Anterior cingulate cortex (tissue), 58 donors: ENCODE measurements around the gene MBD5.

Experiments used
- DNase-seq, 58 donors: peaks; one replicate each; lab custom pipeline; 2025; lab: John Stamatoyannopoulos, UW

The MBD5 gene

GRCh38 chr2:148430101-148430500, 409.2 kb downstream of the MBD5 start:
- DNase-seq: no peak

GRCh38 chr2:148447877-148448276, 427.0 kb downstream of the MBD5 start:
- DNase-seq: no peak

- no peak for DNase-seq
These were observed 429.6 kb downstream of the MBD5 start for GRCh38 chr2:148450531-148450930.

GRCh38 chr2:148451046-148451445, 430.2 kb downstream of the MBD5 start:
- DNase-seq: no peak

GRCh38 chr2:148455791-148456190, 434.9 kb downstream of the MBD5 start:
- no peak for DNase-seq

- DNase-seq: no peak
These were observed 437.3 kb downstream of the MBD5 start for GRCh38 chr2:148458171-148458570.

GRCh38 chr2:148459377-148459778, 438.5 kb downstream of the MBD5 start:
- no peak for DNase-seq

- no peak for DNase-seq
These were observed 441.0 kb downstream of the MBD5 start for GRCh38 chr2:148461876-148462275.

- no peak for DNase-seq
These were observed 454.7 kb downstream of the MBD5 start for GRCh38 chr2:148475626-148476025.

- DNase-seq: no peak
These were observed 458.5 kb downstream of the MBD5 start for GRCh38 chr2:148479398-148479797.

GRCh38 chr2:148483665-148484064, 462.8 kb downstream of the MBD5 start:
- no peak for DNase-seq

- DNase-seq: no peak
These were observed 463.2 kb downstream of the MBD5 start for GRCh38 chr2:148484066-148484465.

- DNase-seq: no peak
These were observed 465.8 kb downstream of the MBD5 start for GRCh38 chr2:148486655-148487054.

- no peak for DNase-seq
These were observed 466.5 kb downstream of the MBD5 start for GRCh38 chr2:148487439-148487838.

GRCh38 chr2:148490840-148491439, 470.0 kb downstream of the MBD5 start:
- no peak for DNase-seq

- DNase-seq: no peak
These were observed 473.1 kb downstream of the MBD5 start for GRCh38 chr2:148493822-148494563.

- DNase-seq: no peak
These were observed 474.7 kb downstream of the MBD5 start for GRCh38 chr2:148495586-148495985.

GRCh38 chr2:148501545-148501944, 480.7 kb downstream of the MBD5 start:
- DNase-seq: no peak

GRCh38 chr2:148503516-148503915, 482.6 kb downstream of the MBD5 start:
- no peak for DNase-seq

- DNase-seq: no peak
These were observed 487.1 kb downstream of the MBD5 start for GRCh38 chr2:148507970-148508369.

GRCh38 chr2:148508878-148509287, 488.0 kb downstream of the MBD5 start:
- no peak for DNase-seq

GRCh38 chr2:148509288-148509902, 488.5 kb downstream of the MBD5 start:
- peak in 53 of 58 donors; percentile 9 to 82 (median 52) for DNase-seq
